GM19438 (cell line): ENCODE measurements around the gene CACFD1.

Source experiments
- ATAC-seq: cut with Tn5 transposase; IDR thresholded peaks from one replicate; pipeline ENCODE4 v1.9.1; 2021; ENCODE audit warnings: low read depth; ENCODE audit not compliant: unreplicated experiment

CACFD1 gene

GRCh38 chr9:133514460-133515239 is 54.9 kb downstream of the CACFD1 start:
- ATAC-seq, result no peak

- ATAC-seq, result no peak
Observed at GRCh38 chr9:133515240-133515610, 55.4 kb downstream of the CACFD1 start.

GRCh38 chr9:133515615-133516255 is 56.0 kb downstream of the CACFD1 start:
- no peak for ATAC-seq

GRCh38 chr9:133516256-133516960 is 56.6 kb downstream of the CACFD1 start:
- no peak for ATAC-seq

GRCh38 chr9:133516961-133517350 is 57.2 kb downstream of the CACFD1 start:
- ATAC-seq, result no peak

GRCh38 chr9:133517711-133518110 is 57.9 kb downstream of the CACFD1 start:
- ATAC-seq, result no peak

- no peak for ATAC-seq
Observed at GRCh38 chr9:133518200-133518599, 58.4 kb downstream of the CACFD1 start.

GRCh38 chr9:133518706-133519449 is 59.1 kb downstream of the CACFD1 start:
- no peak for ATAC-seq

- no peak for ATAC-seq
Observed at GRCh38 chr9:133519693-133520092, 59.9 kb downstream of the CACFD1 start.

- ATAC-seq, result no peak
Observed at GRCh38 chr9:133520121-133520835, 60.5 kb downstream of the CACFD1 start.
